Stimulated activated CD4-positive, alpha-beta T cell treated with anti-CD3 and anti-CD28 coated beads, Interleukin-1b, Interleukin-23, amount 100 ng/mL, for 24 hours (primary cell): Measurements from ENCODE around the gene PSMB11.

Experiments
- DNase-seq, 4 experiments: peaks; one replicate each; pipeline ENCODE4 v3.0.0-alpha.2; 2020; ENCODE audit warnings: low read depth in 4 of 4, low spot score in 1 of 4

Gene PSMB11

DNA sequence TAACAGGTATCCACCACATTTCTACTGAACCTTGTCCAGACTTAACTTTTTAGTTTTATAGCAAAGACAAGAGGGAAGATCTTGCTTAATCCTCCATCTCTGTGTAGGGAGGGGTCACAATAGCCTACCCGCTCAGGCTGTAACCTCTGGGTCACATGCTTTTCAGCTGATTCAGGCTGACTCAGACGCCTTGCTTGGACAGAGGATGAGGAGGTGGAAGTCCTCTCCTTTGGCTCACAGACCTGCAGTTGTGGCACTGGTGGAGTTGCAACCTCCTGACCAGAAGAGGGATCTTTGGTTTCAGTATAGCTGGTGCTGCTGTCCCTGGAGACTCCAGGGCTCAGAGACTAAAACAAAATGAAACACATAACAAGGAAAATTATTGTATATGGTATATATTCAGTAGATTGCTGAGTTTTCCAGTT lies 36.7 kb downstream of the PSMB11 start:
- DNase-seq: no peak

DNA sequence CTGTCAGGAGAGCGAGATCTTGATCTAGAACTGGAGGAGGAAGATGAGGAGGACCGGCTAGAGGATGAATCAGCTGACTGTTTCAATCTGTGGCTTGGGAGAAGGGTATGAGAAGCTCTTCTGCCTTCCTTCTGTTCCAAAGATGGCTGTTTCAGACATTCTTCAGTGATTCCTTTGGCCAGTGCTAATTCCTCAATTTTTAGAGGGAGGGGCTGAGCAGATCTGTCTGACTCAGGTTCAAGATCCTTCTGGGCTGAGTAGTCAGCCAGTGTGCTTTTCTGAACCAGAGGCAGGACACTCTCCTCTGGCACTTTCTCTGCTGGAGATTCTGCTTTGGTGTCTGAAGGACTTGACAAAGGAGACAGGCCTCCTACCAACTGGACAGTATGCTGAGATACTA lies 37.7 kb downstream of the PSMB11 start:
- no peak for DNase-seq

DNA sequence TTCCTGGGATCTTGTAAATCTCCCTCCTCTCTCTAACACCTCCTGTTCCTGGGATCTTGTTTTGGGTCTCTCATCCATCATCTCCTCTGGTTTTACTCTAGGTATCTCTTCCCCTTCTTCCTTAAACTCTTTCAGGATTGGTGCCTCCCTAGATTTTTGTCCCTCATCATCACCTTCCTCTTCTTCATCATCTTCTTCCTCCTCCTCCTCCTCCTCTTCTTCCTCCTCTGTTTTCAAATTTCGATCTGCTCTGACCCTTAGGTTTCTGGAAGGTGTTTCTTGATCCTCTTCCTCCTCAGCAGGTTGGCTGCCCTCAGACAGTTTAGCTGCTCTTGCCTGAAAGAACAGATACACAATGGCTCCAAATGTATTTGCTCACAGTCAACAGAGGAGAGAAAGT lies 38.5 kb downstream of the PSMB11 start:
- no peak for DNase-seq

DNA sequence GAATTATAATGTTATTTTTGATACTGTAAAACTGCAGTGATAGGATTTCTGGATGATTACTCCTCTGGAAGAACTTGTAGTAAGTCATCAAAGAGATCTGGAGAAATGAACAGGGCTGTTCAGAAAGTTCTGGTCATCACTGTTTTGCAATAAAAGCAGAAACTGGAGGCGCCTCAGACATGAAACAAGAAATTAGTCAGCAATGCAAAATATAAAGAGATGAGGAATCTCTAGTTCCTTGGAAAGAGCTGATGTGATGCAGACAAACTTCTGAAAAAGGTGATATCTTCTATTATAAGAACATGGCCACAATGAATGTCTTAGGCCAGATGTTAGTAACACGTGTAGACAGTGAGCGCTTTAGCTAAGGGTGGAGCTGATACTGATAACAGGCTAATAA lies 43.4 kb downstream of the PSMB11 start:
- no peak for DNase-seq

DNA sequence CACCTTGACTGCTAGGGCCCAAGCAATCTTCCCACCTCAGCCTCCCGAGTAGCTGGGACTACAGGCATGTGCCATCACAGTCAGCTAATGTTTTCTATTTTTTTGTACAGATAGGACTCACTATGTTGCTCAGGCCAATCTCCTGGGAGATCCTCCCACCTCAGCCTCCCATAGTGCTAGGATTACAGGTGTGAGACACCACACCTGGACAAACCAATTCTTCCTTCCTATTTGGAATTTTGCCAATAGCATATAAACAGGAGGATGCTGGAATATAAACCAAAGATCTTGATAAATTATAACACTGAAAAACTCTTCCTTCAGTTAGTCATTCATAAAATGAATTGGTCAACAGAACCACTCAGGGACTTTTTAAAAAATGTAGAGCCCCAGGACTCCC lies 44.6 kb downstream of the PSMB11 start:
- DNase-seq: no peak

DNA sequence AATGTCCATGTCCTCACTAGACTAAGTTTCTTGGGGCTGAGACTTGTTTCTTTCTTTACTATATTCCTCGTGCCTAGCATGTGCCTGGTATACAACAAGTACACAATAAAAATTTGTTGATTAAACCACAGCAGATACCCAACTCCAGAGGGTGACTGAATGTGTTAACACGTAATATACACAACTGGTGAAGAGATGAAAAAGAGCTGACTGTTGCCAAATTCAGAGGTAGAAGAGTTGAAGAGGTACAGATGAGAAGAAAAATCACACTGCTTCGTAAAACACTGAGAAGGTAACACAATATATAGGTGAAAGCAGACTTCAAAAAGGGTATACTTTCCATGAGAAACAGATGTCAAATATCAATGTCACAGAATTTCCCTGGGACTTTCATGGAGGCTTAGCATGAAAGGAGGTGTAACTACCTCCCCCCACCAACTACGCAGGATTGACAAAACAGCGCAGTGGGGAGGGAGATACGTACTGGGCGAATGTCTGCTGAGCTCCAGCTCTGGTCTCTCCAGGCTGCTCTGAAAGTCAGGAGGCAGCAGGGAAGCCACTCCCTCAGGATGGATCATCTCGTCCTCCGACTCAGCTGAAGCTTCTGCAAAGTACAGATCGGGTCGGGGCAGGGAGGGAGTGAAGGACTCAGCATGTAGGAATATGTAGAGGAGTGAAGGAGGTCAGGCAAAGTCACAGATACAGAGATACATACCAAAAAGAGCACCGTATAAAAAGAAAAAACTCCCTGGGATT lies 47.7 kb downstream of the PSMB11 start:
- no peak for DNase-seq

DNA sequence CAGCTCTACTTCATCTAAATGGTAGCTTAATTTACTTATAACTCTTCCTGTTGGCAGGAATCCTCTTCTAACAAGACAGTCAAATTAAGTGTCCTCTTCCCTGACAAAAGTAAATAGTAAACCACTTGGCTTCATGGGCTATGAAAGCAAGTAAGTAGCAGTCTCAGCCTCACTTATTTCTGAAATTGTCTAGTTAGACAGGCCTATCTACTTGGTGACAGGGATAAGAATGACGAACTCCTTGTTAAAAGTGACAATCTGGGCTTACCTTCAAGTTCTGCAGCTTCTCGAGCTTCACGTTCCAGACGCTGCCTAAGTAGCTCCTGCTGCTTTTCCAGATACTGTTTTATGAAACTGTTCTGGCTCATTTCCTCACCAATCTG lies 48.2 kb downstream of the PSMB11 start:
- DNase-seq: no peak

DNA sequence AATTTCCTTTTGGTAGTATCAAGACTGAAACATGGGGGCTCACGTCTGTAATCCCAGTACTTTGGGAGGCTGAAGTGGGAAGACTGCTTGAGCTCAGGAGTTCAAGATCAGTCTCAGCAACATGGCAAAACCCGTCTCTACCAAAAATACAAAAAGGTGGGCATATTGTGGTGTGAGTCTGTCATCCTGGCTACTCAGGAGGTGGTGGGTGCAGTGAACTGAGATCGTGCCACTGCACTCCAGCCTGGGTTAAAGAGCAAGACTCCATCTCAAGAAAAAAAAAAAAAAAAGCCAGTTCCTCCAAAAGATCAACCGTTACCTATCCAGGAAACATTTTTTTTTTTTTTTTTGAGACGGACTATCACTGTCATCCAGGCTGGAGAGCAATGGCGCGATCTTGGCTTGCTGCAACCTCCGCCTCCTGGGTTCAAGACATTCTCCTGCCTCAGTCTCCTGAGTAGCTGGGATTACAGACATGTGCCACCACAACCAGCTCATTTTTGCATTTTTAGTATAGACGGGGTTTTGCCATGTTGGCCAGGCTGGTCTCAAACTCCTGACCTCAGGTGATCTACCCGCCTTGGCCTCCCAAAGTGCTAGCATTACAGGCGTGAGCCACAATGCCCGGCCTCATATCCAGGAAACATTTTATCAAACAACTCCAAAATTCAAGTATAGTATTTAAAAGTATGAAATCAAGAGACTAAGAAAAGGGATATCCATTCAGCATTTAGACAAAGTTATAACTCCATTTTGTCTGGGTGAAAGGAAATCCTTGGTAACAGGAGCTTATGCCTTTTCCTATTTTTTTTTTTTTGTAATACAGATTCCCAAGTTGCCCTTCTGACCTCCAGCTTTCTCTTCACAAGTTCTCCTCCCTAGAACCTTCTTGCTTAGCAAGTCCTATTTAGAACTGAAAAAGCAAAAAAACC lies 49.5 kb downstream of the PSMB11 start:
- DNase-seq: no peak

DNA sequence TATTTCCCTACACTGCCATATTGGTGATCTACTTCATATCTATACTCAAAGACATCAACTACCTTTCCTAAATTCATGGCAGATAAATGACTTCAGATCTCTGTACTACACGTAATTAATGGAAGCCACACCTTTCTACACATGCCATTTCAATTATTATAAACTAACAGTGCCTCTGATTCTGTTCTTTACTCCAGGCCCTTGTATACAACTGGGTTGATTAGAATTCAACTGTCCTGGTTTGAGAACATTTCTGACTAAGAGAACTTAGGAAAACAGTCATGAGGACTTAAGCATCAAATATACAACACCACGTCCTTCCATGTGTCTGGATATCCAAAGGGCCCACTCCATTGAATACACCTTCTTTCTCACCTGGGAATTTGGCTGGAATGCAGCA lies 51.1 kb downstream of the PSMB11 start:
- no peak for DNase-seq

DNA sequence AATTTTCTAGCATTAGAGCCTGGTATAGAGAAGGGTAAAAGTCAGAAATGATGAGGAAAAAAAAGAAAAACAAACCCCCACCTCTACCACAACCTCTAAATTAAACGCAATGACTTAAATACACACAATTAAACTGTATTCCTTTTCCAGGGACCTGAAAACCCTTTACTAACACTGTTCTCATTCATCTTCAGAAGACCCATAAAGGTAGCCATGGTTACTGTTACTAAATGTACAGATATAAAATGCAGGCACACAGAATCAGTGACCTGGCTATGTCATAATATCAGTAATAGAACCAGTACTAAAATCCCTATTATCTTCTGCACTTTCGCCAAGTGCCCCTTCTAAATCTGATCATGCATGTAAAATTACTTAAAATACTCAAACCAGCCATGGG lies 51.5 kb downstream of the PSMB11 start:
- no peak for DNase-seq
